MM.1S (cell line): ENCODE data around the gene STMP1.

Source experiments
- DNase-seq: peaks from one replicate; pipeline ENCODE4 v3.0.0-alpha.2; 2015
- H2AFZ ChIP-seq: fragments of 300-600 bp; sonication (generic); 2 replicates; pipeline ENCODE4 v1.6.0; 2016; ENCODE audit warnings: antibody characterized with exemption, low read length
- H3F3A ChIP-seq: fragments of 300-600 bp; sonication (generic); 2 replicates; pipeline ENCODE4 v1.6.1; 2016; ENCODE audit warnings: mild to moderate bottlenecking, antibody characterized with exemption, low read length, moderate library complexity, mixed read lengths; ENCODE audit not compliant: insufficient read depth
- H3K27ac ChIP-seq: fragments of 300-600 bp; sonication (generic); 2 replicates; pipeline ENCODE4 v1.5.1; 2016; ENCODE audit warnings: mild to moderate bottlenecking, low read length
- H3K27me3 ChIP-seq: fragments of 300-600 bp; sonication (generic); replicated peaks from 2 replicates; pipeline ENCODE4 v1.6.0; 2016; ENCODE audit warnings: low read length; ENCODE audit not compliant: insufficient read depth
- H3K36me3 ChIP-seq: fragments of 300-600 bp; sonication (generic); replicated peaks from 2 replicates; pipeline ENCODE4 v1.6.1; 2016; ENCODE audit warnings: mild to moderate bottlenecking, low read length, mixed read lengths; ENCODE audit not compliant: insufficient read depth
- H3K4me1 ChIP-seq: fragments of 300-600 bp; sonication (generic); 2 replicates; pipeline ENCODE4 v1.6.1; 2016; ENCODE audit warnings: low read length, mixed read lengths
- H3K4me2 ChIP-seq: fragments of 300-600 bp; sonication (generic); 2 replicates; pipeline ENCODE4 v1.6.0; 2016; ENCODE audit warnings: low read depth, low read length
- H3K4me3 ChIP-seq: fragments of 300-600 bp; sonication (generic); 2 replicates; pipeline ENCODE4 v1.5.1; 2016; ENCODE audit warnings: low read length, mixed read lengths
- H3K79me2 ChIP-seq: fragments of 300-600 bp; sonication (generic); 2 replicates; pipeline ENCODE4 v1.6.1; 2016; ENCODE audit warnings: mixed run types, low read length, mixed read lengths
- H3K9ac ChIP-seq: fragments of 300-600 bp; sonication (generic); 2 replicates; pipeline ENCODE4 v1.6.1; 2016; ENCODE audit warnings: low read length, mixed read lengths
- H3K9me2 ChIP-seq: fragments of 300-600 bp; sonication (generic); replicated peaks from 2 replicates; pipeline ENCODE4 v1.6.1; 2016; ENCODE audit warnings: mild to moderate bottlenecking, low read length, mixed read lengths; ENCODE audit not compliant: insufficient read depth
- H3K9me3 ChIP-seq: fragments of 300-600 bp; sonication (generic); replicated peaks from 2 replicates; pipeline ENCODE4 v1.6.1; 2016; ENCODE audit warnings: mild to moderate bottlenecking, low read length, mixed read lengths; ENCODE audit not compliant: insufficient read depth
- H4K20me1 ChIP-seq: fragments of 300-600 bp; sonication (generic); 2 replicates; pipeline ENCODE4 v1.6.1; 2016; ENCODE audit warnings: mild to moderate bottlenecking, low read length, moderate library complexity, mixed read lengths; ENCODE audit not compliant: insufficient read depth
- EZH2 ChIP-seq: fragments of 300-600 bp; sonication (generic); optimal IDR thresholded peaks from 2 replicates; pipeline ENCODE3; 2017; ENCODE audit warnings: low read depth, mild to moderate bottlenecking, antibody characterized with exemption, low read length, mixed read lengths
- EZH2phosphoT487 ChIP-seq: fragments of 300-600 bp; sonication (generic); IDR thresholded peaks from 2 replicates; pipeline ENCODE4 v1.6.1; 2018; ENCODE audit warnings: antibody characterized with exemption, low read length
- TF ChIP-seq, protein P1 (sequence below): fragments of 300-600 bp; sonication (generic); IDR thresholded peaks from 2 replicates; pipeline ENCODE4 v1.5.1; 2016; ENCODE audit warnings: antibody characterized with exemption, low read length, mixed read lengths

STMP1 gene

DNA sequence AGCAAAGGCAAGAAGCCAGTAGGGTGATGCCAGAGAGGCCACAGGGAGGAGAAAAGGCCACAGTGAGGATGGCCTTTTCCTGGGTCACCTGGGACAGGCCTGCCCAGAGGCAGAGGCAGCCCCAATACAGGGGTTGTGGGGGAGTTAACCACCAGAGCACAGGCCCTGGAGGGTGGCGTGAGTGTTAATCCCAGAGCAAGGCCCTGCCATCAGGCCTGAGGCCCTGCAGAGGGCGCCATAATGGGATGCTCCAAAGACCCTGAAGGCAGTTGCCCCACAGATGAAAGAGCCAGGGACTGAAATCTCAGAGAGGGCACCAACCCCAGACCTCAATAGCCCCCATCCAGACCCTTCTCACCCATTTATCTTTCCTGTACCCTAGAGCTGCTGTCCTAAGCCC, 41.8 kb downstream of the STMP1 start:
- Histone ChIP-seq H3K4me3 (no peak overlapping the region), H3F3A (no peaks in the 10 kb centered on the region), H3K27me3 (no peaks in the 10 kb centered on the region), H3K79me2 (no peaks in the 10 kb centered on the region), H3K27ac (no peak overlapping the region), H4K20me1 (no peaks in the 10 kb centered on the region), H3K9ac (no peak overlapping the region), H2AFZ (no peak overlapping the region), H3K9me2 (no peaks in the 10 kb centered on the region), H3K4me2 (no peak overlapping the region), H3K9me3 (no peaks in the 10 kb centered on the region), H3K36me3 (no peaks in the 10 kb centered on the region), H3K4me1 (no peaks in the 10 kb centered on the region)
- no peak for TF ChIP-seq EZH2phosphoT487
- TF ChIP-seq, protein P1, sequence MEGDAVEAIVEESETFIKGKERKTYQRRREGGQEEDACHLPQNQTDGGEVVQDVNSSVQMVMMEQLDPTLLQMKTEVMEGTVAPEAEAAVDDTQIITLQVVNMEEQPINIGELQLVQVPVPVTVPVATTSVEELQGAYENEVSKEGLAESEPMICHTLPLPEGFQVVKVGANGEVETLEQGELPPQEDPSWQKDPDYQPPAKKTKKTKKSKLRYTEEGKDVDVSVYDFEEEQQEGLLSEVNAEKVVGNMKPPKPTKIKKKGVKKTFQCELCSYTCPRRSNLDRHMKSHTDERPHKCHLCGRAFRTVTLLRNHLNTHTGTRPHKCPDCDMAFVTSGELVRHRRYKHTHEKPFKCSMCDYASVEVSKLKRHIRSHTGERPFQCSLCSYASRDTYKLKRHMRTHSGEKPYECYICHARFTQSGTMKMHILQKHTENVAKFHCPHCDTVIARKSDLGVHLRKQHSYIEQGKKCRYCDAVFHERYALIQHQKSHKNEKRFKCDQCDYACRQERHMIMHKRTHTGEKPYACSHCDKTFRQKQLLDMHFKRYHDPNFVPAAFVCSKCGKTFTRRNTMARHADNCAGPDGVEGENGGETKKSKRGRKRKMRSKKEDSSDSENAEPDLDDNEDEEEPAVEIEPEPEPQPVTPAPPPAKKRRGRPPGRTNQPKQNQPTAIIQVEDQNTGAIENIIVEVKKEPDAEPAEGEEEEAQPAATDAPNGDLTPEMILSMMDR: 0 out of 2 replicates have a peak, but pooled peaks have one; percentile 12
- no peak for DNase-seq

DNA sequence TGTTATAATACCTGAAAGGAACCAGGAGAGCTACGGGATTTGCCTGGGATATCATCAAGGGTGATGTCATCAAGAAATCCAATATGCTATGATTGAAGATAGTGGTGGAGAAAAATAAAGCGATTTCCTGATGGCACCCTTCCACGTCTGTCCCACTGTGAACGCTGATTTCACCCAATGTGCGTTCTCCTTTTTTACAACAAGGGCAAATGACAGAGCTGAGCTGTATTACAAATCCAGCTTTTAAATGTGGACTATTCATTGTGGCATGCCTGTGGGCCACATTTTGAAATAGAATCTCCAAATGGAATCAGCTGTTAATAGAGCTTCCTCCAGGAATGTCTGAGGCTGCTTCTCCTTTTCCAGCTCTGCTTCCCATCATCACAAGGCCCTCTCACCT, 42.4 kb downstream of the STMP1 start:
- no peak for TF ChIP-seq EZH2

DNA sequence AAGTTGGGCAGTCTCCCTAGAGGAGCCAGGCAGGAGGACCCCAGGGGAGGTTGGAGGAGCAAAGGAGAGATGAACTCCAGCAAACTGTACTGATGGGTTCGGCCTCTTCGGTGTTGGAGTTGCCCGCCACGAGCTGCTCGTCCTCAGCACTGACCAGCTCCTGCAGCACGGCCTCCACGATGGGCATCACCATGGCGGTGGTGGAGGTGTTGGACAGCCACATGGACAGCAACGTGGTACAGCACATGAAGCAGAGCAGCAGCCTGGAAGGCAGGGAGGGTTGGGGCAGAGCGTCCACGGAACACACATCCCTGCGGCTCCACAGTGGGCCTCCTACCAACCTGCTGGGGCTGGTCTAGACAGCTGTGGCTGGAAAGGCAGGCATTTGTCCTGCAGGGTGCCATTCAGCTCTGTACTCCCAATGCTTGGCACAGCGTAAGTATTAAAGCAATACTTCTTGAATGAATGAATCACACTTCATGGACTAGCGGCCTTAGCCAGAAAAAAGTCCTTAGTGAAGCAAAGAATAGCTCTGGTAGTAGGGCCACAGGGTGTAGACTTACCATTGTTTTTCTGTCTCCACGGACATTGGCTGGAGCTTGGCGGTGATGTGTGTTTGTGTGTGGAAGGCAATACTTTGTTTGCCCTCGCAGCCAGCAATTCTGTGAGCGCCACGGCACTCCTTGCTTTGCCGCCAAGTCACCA, 43.9 kb downstream of the STMP1 start:
- Histone ChIP-seq H2AFZ (no peak overlapping the region), H4K20me1 (no peaks in the 10 kb centered on the region), H3K4me1 (no peaks in the 10 kb centered on the region), H3K9me3 (no peaks in the 10 kb centered on the region), H3K36me3 (no peaks in the 10 kb centered on the region), H3K27ac (no peak overlapping the region), H3K4me2 (no peak overlapping the region), H3F3A (no peaks in the 10 kb centered on the region), H3K79me2 (no peaks in the 10 kb centered on the region), H3K9ac (no peak overlapping the region), H3K9me2 (no peaks in the 10 kb centered on the region), H3K4me3 (no peak overlapping the region), H3K27me3 (no peaks in the 10 kb centered on the region)
- DNase-seq: no peak
- TF ChIP-seq EZH2phosphoT487: no peak
- TF ChIP-seq EZH2: no peak
- TF ChIP-seq, protein P1: no peak

More for the DNA sequence above, 42.4 kb downstream of the STMP1 start:
- Histone ChIP-seq H3K79me2 (no peaks in the 10 kb centered on the region), H4K20me1 (no peaks in the 10 kb centered on the region), H3K4me2 (no peak overlapping the region), H3K9me3 (no peaks in the 10 kb centered on the region), H3K4me1 (no peaks in the 10 kb centered on the region), H3F3A (no peaks in the 10 kb centered on the region), H3K27me3 (no peaks in the 10 kb centered on the region), H3K36me3 (no peaks in the 10 kb centered on the region), H3K27ac (no peak overlapping the region), H3K9ac (no peak overlapping the region), H3K4me3 (no peak overlapping the region), H3K9me2 (no peaks in the 10 kb centered on the region), H2AFZ (no peak overlapping the region)
- no peak for DNase-seq

DNA sequence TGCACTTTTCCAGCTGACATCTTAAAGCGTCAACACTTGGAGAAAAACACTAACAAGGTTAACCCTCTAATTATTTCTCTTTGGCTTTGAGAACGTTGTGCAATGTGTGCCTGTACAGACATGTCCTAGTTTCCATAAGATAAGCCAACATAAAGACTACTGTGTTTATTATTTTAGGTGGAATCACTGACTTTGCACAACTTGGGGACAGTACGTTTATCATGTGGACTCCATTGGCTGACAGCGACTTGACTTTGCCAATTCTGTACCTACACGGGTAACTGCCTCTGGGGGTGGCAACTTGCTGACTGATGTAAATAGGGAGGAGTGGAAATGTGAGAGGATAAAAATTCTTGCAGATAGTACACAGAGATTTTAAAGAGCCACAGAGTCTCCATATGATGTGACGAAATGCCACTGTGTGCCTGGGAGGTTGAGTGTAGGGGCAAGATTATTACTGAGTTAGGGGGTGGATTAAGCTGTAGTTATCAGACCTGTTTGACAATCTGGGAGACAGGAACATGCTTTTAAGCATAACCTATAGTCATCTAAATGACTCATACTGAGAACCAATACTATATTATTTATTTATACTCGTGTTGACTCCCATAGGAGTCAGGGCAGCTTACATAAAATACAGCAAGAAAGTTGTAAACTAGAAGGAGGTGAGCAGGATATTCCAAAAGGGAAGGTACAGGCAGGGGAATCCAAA, 44.7 kb downstream of the STMP1 start:
- no peaks in the 10 kb centered on the region for H4K20me1 ChIP-seq
- H3K9me2 ChIP-seq: no peaks in the 10 kb centered on the region
- TF ChIP-seq EZH2phosphoT487: no peak
- no peaks in the 10 kb centered on the region for H3K79me2 ChIP-seq
- H3K4me3 ChIP-seq: no peak overlapping the region
- no peaks in the 10 kb centered on the region for H3K9me3 ChIP-seq
- H3K27me3 ChIP-seq: no peaks in the 10 kb centered on the region
- no peaks in the 10 kb centered on the region for H3K4me1 ChIP-seq
- no peak overlapping the region for H3K9ac ChIP-seq
- H3K4me2 ChIP-seq: no peak overlapping the region
- no peaks in the 10 kb centered on the region for H3K36me3 ChIP-seq
- DNase-seq: no peak
- H2AFZ ChIP-seq: no peak overlapping the region
- no peak overlapping the region for H3K27ac ChIP-seq
- H3F3A ChIP-seq: no peaks in the 10 kb centered on the region
